GM12878 (cell line): ENCODE measurements around the gene TFCP2L1. TPM values are rescaled to one million over a fixed set of nuclear protein-coding genes. Genes with fewer than 3 reads are reported as not detected.

Experiments
- ESRRA ChIP-seq: IDR thresholded peaks from 2 replicates; pipeline ENCODE4 v1.6.1; 2012; ENCODE audit warnings: mild to moderate bottlenecking, low read length, improper control_type of control experiment
- TBL1XR1 ChIP-seq: IDR thresholded peaks from 2 replicates; pipeline ENCODE4 v1.6.1; 2012; ENCODE audit warnings: low read depth, low read length, improper control_type of control experiment
- polyA plus RNA-seq, 11 experiments: library from polyadenylated mRNA; depleted of rRNA in 4 of 11; unstranded in 6 of 11; stranded (reverse) in 5 of 11; fragments of >200 nt; fragmentation: Nextera tagmentation in 4 of 11; fragmentation: Illumina TruSeq in 1 of 11; extraction: Ambion mirVana in 4 of 11; extraction: Trizol in 1 of 11; gene quantifications; 1 replicate in 1 of 11; 2 replicates in 10 of 11; pipeline versions ENCODE4 v1.2.1 to v1.2.3, GENCODE V29; 2011 to 2016; ENCODE audit warnings: inconsistent platforms in 2 of 11, missing spikeins in 2 of 11, low read depth in 1 of 11
- total RNA-seq, 4 experiments: library from RNA; depleted of rRNA in 3 of 4; stranded (reverse); fragments of >200 nt in 3 of 4; fragmentation: Illumina TruSeq in 1 of 4; extraction: Trizol in 1 of 4; gene quantifications; 2 replicates each; pipeline versions ENCODE4 v1.2.1 to v1.2.3, GENCODE V29; 2013 to 2021

The TFCP2L1 gene
- total and polyA plus RNA-seq, 10 of the 15 experiments (the other 5 are each of a cell fraction or from before 2014, with no cell fraction given), result 0.02 to 0.21 (median 0.09) TPM; not detected in 1

GRCh38 chr2:121167411-121167810 lies 117.6 kb downstream of the TFCP2L1 start (continued):
- TF ChIP-seq TBL1XR1 (no peak), ESRRA (no peak)

Other genes with a start within 250 kb of the TFCP2L1 start
- gene RNU4ATAC, start 245.7 kb upstream of the TFCP2L1 start, total RNA-seq (2014; rRNA removed), result not detected in 2 replicates
- gene RNU4ATAC, start 245.7 kb upstream of the TFCP2L1 start, total RNA-seq (2014; rRNA removed; fragmentation: Illumina TruSeq; extraction: Trizol), result not detected in 2 replicates
- not detected in 2 replicates for gene RNU4ATAC, start 245.7 kb upstream of the TFCP2L1 start, total RNA-seq (2021)
- gene RNU4ATAC, start 245.7 kb upstream of the TFCP2L1 start, polyA plus RNA-seq (2011; rRNA removed), result not detected in 2 replicates
- gene RNU4ATAC, start 245.7 kb upstream of the TFCP2L1 start, polyA plus RNA-seq (2014; fragmentation: Illumina TruSeq; extraction: Trizol), result not detected in 2 replicates
- gene RNU4ATAC, start 245.7 kb upstream of the TFCP2L1 start, polyA plus RNA-seq (2014; fragmentation: Nextera tagmentation; extraction: Ambion mirVana), result not detected
- gene RNU4ATAC, start 245.7 kb upstream of the TFCP2L1 start, polyA plus RNA-seq (2014; rRNA removed), result not detected in 2 replicates
- gene RNU4ATAC, start 245.7 kb upstream of the TFCP2L1 start, polyA plus RNA-seq (2016; fragmentation: Nextera tagmentation; extraction: Ambion mirVana), result 1 to 10 TPM in 1 of 2 experiments, not detected in 1; 6.6 TPM